Measurements from ENCODE around the gene GPC1. TPM values are rescaled to one million over a fixed set of nuclear protein-coding genes. Genes with fewer than 3 reads are reported as not detected.

Gene GPC1
- total RNA-seq, 2 experiments from 2014 or later: 0.83 to 1.2 TPM

GRCh38 chr2:240454106-240454901 lies 18.8 kb downstream of the GPC1 start:
- Mint-ChIP-seq H3K4me3 (no peak overlapping the region), H3K9me3 (no peaks in the 10 kb centered on the region), H3K36me3 (ENCODE audit: low read depth) (no peaks in the 10 kb centered on the region), H3K4me1 (ENCODE audit: low read depth) (peaks cover 7% of the 10 kb centered on the region), H3K27ac (no peak overlapping the region), H3K27me3 (peaks cover 42% of the 10 kb centered on the region)
- intact Hi-C loops (cut with micrococcal nuclease): no loop called here
- ChIA-PET POLR2A (interaction anchor here (0.7 kb wide), 1 partner anchor 112 kb away, joined by 4 read pairs; no protein-coding TSS in a partner anchor), CTCF (no interaction called here)
- ATAC-seq (peak; percentile 40), DNase-seq (no peak)
- TF ChIP-seq CTCF (IDR thresholded peaks at IDR 0.05): no peak

GRCh38 chr2:240455272-240455646 lies 19.8 kb downstream of the GPC1 start:
- H3K27me3 Mint-ChIP-seq: peaks cover 37% of the 10 kb centered on the region
- ChIA-PET CTCF (no interaction called here), POLR2A (no interaction called here)
- no peaks in the 10 kb centered on the region for H3K36me3 Mint-ChIP-seq (ENCODE audit: low read depth)
- TF ChIP-seq CTCF (IDR thresholded peaks at IDR 0.05): no peak
- DNase-seq (no peak), ATAC-seq (no peak)
- intact Hi-C loops (cut with micrococcal nuclease): no loop called here
- no peak overlapping the region for H3K4me3 Mint-ChIP-seq
- H3K27ac Mint-ChIP-seq: no peak overlapping the region
- no peaks in the 10 kb centered on the region for H3K9me3 Mint-ChIP-seq
- peaks cover 7% of the 10 kb centered on the region for H3K4me1 Mint-ChIP-seq (ENCODE audit: low read depth)

- H3K27ac Mint-ChIP-seq: no peak overlapping the region
- H3K4me1 Mint-ChIP-seq (ENCODE audit: low read depth): peaks cover 7% of the 10 kb centered on the region
- ChIA-PET POLR2A (no interaction called here), CTCF (no interaction called here)
- peaks cover 31% of the 10 kb centered on the region for H3K27me3 Mint-ChIP-seq
- no peak for DNase-seq
- no peaks in the 10 kb centered on the region for H3K36me3 Mint-ChIP-seq (ENCODE audit: low read depth)
- no peaks in the 10 kb centered on the region for H3K9me3 Mint-ChIP-seq
- no peak for TF ChIP-seq CTCF (IDR thresholded peaks at IDR 0.05)
- intact Hi-C loops (cut with micrococcal nuclease): no loop called here
- no peak for ATAC-seq
- H3K4me3 Mint-ChIP-seq: no peak overlapping the region
Observed at GRCh38 chr2:240455647-240456446, 20.4 kb downstream of the GPC1 start.

- intact Hi-C loops (cut with micrococcal nuclease): no loop called here
- Mint-ChIP-seq H3K27ac (no peak overlapping the region), H3K4me1 (ENCODE audit: low read depth) (peaks cover 7% of the 10 kb centered on the region), H3K36me3 (ENCODE audit: low read depth) (no peaks in the 10 kb centered on the region), H3K4me3 (no peak overlapping the region), H3K9me3 (no peaks in the 10 kb centered on the region), H3K27me3 (peaks cover 24% of the 10 kb centered on the region)
- TF ChIP-seq CTCF (IDR thresholded peaks at IDR 0.05): no peak
- ChIA-PET POLR2A (no interaction called here), CTCF (no interaction called here)
- ATAC-seq (no peak), DNase-seq (no peak)
Observed at GRCh38 chr2:240456447-240457222, 21.2 kb downstream of the GPC1 start.

Measured in activated CD8-positive, alpha-beta T cell treated with anti-CD3 and anti-CD28 coated beads for 36 hours (primary cell).